ENCODE measurements around the gene CEP112.

The CEP112 gene

DNA sequence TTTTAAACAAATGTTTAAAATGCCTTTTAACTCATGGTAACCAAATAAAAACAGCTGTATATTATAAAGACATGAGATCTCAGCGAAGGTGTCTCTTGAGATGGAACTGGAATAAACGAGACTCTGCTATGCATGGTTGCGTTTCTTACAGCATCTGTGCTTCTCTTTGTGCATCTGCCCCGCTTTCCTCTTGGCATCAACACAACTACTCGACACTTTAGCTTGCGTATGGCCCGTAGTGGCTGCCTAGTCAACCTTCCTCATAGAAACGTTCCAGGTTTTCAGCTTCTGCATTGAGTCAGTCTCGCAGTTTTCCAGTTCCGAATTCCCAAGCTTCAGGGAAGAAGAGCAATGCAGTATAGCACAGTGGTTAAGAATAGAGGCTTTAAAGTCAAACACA is 214.9 kb downstream of the CEP112 start:
- DNase-seq: no peak

DNA sequence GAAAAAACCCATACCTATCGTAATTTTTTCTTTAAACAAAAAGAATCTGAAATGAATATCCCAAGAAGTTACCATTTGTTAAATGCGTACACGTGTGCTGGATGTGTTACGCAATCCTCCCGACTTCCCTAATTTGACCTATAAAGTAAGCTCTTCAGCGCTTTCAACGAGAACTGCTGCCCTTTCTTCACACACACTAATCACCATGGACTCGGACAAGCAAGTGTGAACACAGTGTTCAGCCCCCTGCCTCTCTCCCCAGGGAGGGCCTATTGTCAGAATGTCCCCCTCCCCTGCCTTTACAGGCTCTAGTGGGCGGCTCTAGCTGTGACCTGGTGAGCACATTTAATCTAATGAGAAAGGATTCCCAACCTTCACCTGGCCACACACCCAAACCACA is 216.1 kb downstream of the CEP112 start:
- no peak for DNase-seq

GRCh38 chr17:65973237-65973636 is 218.7 kb downstream of the CEP112 start:
- DNase-seq: no peak

GRCh38 chr17:65967372-65967771 is 224.6 kb downstream of the CEP112 start:
- no peak for DNase-seq

DNA sequence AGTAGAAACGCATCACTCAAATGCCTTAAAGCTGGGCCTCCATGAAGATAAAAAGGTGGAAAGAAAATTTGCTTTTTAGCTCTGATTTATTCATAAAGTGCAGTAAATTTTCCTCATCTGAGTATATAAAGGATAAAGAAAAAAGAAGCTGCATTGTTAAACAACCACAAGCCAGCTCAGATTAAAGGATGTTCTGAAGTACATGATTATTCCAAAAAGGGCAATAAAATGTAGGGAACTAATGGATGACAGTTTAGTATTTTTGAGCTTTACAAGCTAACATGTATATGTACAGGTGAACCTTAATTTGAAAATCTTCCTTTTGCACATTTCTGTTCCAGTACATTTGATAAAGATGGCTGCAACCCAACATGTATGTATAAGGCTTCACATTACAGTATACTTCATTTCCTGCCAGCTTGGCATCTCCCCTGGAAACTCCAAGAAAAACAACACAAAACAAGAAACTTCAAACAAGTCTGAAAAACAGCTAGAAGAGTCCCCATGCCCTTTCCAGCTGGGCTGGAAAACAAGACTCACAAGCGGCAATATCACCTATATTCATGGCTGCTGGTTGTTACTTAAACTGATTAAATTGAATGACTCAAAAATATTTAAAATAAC is 225.7 kb downstream of the CEP112 start:
- DNase-seq: no peak

- no peak for DNase-seq
These were observed 228.8 kb downstream of the CEP112 start for GRCh38 chr17:65963179-65963578.

DNA sequence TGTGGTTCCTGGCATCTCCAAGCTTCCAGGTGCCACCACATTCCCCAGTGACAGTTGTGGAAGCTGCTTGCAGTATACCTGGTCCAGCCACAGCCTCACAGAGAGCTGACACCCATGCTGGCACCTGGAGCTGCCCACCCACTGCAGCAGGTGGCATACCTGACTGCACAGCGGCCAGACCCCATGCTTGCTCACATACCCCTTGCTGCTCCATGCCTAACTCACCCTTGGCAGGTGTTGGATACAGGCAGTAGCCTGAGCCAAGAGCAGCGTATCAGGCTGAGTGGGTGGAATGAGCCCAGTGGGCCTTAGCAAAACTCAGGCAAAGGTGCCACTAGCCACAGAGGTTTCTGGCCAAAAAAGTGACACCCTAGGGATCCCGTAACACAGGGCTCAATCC is 232.3 kb downstream of the CEP112 start:
- no peak for DNase-seq

DNA sequence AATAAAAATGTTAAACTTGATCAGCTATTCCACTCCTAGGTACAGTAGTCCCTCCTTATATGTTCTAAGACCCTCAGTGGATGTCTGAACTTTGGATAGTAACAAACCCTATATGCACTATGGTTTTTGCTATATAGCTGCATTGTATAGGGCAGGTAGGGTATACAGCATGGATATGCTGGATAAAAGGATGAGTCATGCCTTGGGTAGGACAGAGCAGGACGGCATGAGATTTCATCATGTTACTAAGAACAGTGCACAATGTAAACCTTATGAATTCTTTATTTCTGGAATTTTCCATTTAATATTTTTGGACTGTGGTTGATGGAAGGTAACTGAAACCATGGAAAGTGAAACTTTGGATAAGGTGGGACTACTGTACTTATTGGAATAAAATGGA is 235.1 kb downstream of the CEP112 start:
- no peak for DNase-seq

GRCh38 chr17:65954148-65954449 is 237.8 kb downstream of the CEP112 start:
- no peak for DNase-seq

GRCh38 chr17:65953316-65954147 is 238.4 kb downstream of the CEP112 start:
- DNase-seq: no peak

DNA sequence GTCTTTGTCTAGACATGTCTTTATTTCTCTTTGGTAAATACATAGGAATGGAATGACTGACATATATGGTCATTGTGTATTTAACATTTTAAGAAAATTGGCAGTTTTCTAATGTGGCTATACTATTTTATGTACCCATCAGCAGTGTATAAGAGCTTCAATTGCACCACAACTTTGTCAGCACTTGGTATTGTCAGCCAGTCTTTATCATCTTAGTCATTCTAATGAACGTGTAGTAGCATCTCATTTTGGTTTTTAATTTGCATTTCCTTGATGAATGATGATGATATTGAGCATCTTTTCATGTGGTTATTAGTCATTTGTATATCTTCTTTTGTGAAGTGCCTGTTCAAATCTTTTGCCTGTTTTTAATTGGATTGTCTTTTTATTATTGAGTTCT is 239.3 kb downstream of the CEP112 start:
- DNase-seq: no peak

- DNase-seq: no peak
These were observed 239.9 kb downstream of the CEP112 start for GRCh38 chr17:65952015-65952414.

DNA sequence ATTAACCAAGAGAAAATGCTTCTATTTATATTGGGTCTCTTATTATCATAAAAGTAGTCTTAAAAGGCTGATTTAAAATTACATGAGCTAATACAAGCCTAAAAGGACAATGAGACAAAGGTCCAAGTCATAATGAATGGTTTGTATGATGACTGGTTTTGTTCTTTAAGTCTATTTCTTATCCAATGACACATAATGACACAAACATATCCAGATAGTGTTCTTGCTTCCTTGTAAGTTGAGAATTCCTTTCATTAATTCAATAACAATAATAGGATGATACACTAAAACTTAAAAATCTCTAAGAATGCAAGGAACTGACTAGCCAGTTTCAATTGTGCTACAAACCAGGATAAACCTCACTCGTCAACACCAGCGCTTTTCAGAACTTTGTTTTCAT is 244.1 kb downstream of the CEP112 start:
- no peak for DNase-seq

DNA sequence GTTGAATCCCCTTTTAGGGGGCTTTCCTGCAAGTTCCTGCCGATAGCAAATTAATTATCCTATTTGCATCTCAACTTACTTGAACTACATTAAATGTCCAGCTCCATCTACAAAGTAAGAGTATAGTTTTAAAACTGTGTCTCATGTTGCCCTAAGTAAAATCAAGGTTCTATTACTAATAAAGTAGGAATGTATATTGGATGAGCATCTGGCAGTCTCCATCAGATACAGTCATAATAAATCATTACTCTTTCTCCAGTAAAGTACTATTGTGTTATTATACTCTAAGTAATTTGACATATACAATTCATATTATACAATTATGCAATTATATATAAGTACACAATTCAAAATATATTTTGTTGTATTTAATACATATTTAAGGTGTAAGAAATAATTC is 249.3 kb downstream of the CEP112 start:
- DNase-seq: no peak

DNA sequence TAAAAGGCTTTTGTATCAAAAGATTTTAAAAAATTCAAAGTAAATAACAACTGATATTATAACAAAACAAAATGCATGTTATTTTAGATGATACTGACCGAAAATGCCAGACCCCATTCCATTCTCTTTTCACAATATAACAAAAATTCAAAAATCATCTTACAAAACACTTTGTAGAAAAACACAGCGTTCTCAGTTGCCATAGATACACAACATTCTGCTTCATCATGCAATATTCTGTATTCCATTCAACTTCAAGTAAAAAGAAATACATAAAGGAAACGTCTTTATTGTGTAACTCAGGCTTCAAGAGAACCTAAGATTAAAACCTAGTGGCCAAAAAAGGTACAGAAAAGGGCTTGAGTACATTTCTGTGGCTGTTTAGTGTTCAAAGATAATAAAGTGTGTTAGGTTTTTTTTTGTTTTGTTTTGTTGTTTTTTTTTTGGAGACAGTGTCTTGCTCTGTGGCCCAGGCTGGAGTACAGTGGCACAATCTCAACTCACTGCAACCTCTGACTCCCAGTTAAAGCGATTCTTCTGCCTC is 250.5 kb downstream of the CEP112 start:
- no peak for DNase-seq

DNA sequence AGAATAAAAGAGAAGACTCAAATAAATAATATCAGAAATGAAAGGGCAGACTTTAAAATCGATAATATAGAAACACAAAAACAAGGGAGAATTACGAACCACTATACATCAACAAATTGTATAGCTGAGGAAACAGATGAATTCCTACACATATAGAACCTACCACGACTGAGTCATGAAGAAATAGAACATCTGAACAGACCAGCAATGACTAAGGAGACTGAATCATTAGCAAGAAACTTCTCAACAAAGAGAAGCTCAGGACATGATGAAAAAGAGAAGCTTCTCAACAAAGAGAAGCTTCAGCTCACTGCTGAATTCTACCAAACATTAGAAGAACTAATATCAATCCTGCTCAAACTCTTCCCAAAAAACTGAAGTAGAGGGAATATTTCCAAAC is 255.9 kb downstream of the CEP112 start:
- DNase-seq: no peak

DNA sequence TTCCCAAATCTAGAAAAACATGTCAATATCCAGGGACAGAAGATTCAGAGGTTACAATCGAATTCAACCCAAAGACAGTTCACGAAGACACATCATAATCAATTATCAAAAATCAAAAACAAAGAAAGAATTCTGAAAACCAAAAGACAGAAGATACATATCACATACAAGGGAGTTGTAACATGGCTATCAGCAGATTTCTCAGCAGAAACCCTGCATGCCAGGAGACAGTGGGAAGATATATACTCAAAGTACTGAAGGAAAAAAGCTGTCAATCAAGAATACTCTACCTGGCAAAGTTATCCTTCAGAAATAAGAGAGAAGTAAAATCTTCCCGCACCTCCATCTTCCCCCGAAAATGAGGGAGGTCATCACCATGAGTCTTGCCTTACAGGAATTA is 258.6 kb downstream of the CEP112 start:
- DNase-seq: no peak

DNA sequence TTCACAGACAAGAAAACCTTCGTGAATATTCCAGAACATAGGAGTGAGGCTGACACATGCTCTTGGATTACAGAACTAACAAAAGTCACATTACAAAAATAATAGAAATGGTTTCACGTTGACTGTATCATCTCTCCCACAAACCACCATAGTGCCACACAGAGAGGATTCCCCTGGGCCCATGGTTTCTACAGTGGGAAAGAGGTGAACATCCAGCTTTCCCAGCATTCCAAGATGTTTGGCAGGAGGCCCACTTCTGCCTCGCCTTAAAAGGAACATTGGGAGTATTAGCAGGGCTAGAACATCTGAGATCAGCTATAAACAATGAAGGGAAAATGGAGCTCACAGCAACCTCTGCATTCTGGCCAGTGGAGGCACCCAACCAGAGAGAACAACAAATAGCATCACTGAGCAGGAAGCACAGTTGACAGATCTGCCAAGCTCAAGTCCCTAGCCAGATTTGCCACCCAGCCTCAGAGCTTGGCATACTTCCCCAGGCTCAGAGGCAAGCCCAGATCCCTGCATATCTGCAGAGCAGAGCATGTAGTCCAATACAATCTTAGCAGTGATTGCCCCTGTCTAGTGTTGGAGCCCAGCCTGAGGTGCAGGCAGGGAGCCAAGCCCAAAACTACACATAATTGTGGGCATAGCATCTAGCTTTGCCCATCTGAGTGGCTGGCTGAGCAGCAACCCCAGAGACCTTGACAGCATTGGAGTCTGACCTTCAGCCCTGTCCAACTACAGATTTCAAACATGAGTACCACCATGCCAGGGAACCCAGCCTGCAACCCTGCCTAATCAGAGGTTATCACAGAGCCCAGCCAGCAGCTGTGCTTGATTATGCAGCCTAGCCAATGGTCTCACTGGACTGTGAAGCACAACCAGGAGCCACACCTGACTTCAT is 260.4 kb downstream of the CEP112 start:
- DNase-seq: no peak

DNA sequence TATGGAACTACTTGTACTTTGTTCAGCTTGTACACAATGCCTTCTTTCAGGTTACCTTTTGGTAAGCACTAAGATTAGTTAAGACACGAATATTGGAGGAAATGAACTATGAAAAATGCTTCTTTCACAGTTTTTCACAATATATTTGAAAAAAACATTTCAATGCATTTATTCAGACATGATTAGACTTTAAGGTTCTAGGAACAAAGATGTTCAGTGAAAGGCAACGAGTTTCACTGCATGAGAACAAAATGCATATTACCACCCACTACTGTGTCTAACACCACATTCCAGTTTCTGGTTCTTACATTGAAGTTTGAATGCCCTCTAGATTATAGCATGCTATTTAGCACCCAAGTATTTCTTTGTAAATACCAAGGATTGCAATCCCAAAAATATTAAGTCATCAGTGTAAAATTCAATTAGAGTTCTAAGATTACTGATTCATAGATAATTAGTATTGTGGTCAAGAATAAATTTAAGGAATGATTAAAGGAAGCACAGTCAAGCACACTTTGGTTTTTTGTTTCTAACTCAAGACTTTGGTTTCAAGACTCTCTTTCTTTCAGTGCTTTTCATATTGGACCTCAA is 261.7 kb downstream of the CEP112 start:
- no peak for DNase-seq

GRCh38 chr17:65926599-65926998 is 265.3 kb downstream of the CEP112 start:
- no peak for DNase-seq

DNA sequence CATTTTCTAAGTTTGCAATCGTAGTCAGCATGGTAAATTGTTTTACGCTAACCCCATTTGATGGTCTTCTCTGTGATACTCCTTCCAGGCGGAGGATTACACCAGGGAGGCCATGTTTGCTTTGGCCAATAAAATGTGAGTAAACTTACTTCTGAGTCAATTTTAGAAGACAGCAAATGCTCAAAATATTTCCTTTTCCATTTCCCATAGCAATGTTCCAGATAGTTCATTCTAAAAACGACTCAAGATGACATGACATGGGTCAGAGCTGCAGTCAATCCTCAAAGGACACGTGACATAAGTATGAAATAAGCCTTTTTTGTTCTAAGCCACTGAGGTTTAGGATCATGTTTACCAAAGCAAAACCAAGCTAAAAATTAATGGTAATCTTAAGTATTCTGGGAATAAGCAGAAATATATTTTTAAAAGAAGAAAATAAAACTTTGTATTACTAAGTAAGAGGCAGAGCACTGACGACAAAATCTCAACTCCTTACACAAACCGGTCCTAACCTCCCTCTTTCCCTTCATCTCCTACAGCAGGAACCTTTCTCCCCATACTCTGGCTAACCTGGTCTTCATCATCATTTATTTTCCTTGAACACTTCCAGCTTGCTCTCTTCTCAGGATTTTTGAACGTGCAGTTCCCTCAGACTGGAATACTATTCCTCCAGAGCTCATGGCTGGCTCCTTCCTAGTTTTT is 266.2 kb downstream of the CEP112 start:
- no peak for DNase-seq

GRCh38 chr17:65920996-65921395 is 270.9 kb downstream of the CEP112 start:
- no peak for DNase-seq

- no peak for DNase-seq
These were observed 273.0 kb downstream of the CEP112 start for GRCh38 chr17:65918916-65919315.

Data from stimulated activated CD4-positive, alpha-beta T cell treated with anti-CD3 and anti-CD28 coated beads, Interleukin-2, amount 100 ng/mL, for 48 hours (primary cell).